GM21576 (cell line): ENCODE measurements around the gene TMEM143.
"Not testable (repeated sequence)": the region's sequence is repeated elsewhere in the genome, so short reads cannot be mapped to it uniquely, and the experiment has no call there.

Experiments
- ATAC-seq: cut with Tn5 transposase; IDR thresholded peaks from one replicate; pipeline ENCODE4 v1.9.1; 2021; ENCODE audit warnings: mild to moderate bottlenecking, moderate library complexity; ENCODE audit not compliant: unreplicated experiment

The TMEM143 gene

DNA sequence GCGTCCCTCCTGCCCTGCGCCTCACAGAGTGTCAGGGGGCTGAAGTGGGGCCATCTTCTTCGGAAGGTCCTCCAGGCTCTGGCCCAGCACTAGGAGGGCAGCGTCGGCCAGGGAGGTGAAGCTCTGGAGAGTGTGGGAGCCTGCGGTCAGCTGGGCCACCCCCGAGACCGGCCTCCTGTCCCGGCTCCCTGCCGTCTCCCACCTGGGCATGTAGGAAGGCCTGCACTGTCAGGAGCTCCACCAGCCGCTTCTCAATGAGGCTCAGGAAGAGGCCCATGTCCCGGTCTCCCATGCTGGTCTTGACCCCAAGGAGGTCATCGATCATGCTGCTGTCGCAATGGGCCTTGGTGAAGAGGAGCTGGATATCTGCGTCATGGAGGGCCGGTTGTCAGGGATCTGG lies 65.8 kb downstream of the TMEM143 start:
- ATAC-seq, result no peak

DNA sequence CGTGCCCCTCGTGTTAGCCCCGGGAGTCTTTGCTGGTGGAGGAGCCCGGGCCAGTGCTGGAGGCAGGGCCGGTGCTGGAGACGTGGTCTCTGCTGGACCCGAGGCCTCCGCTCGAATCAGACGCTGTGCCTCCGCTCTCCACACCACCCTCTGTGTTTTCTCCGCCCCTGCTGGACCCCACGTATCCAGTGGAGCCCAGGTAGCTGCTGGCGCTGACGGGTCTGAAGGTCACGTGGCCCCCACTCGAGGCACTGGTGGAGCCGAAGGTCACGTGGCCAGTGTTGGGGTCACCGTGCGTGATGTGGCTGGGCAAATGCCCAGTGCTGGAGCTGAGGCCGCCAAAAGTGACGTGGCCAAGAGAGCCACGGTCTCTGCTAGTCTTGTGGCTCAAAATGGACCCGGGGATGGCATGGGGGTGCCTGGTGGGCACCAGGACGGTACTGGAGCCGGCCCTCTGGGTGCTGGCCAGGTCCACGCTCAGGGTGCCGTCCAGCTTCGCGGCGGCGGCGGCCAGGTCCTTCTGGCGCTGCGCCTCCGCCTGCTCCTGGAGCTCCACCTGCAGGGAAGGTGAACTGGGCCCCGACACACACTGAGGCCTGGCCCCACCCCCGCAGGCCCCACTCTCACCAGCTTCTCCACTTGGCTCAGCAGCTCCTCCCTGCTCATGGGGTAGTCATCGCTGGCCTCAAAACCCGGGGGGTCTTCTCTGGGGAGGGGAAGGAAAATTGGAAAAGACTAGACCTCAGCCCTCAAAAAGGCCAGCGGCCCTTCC lies 66.6 kb downstream of the TMEM143 start:
- ATAC-seq, result no peak

DNA sequence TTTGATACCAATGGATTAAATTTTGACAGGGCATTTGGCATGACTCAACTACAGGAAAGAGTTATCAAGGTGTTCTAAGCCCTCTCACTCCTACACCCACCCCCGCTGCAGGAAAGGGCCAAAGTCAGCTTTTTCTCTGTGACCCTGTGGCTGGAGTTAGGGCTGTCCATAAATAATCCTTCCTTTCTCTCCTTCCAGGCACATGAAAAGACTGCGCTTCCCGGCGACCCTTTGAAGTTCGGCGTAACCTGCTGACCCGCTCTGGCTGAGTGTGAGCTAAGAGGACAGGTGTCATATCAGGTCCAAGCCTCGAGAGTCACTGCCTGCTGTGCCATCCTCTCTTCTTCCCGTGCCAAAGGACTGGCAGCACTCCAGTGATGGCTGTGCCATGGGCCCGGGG lies 68.3 kb downstream of the TMEM143 start:
- ATAC-seq, result no peak

DNA sequence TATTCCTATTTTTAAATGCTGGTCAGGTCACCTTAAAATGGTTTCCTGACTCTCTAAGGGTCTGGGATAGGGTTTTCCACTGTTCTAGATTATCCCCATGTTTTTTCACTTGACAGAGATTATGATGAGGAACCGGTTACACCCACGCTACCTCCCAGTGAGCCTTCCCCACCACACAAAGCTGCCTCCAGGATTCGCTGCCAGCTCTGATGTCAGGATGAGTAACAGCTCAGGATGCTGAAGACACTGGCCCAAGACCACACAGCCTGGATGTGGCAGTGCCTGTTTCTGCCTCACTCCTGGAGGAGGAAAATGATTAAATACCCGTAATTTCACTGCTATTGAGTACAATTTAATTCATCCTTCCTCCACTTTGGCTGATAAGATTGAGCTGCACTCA lies 70.9 kb downstream of the TMEM143 start:
- no peak for ATAC-seq

DNA sequence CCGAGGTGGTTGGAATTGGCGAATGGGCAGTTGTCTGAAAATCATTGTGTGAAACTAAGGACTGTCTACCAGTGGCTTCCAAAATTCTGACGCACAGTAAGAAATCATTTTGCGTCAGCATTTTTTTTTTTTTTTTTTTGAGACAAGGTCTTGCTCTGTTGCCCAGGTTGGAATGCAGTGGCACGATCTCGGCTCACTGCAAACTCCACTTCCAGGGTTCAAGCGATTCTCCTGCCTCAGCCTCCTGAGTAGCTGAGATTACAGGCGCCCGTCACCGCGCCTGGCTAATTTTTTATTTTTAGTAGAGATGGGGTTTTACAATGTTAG lies 72.3 kb downstream of the TMEM143 start:
- ATAC-seq, result not testable (repeated sequence)

DNA sequence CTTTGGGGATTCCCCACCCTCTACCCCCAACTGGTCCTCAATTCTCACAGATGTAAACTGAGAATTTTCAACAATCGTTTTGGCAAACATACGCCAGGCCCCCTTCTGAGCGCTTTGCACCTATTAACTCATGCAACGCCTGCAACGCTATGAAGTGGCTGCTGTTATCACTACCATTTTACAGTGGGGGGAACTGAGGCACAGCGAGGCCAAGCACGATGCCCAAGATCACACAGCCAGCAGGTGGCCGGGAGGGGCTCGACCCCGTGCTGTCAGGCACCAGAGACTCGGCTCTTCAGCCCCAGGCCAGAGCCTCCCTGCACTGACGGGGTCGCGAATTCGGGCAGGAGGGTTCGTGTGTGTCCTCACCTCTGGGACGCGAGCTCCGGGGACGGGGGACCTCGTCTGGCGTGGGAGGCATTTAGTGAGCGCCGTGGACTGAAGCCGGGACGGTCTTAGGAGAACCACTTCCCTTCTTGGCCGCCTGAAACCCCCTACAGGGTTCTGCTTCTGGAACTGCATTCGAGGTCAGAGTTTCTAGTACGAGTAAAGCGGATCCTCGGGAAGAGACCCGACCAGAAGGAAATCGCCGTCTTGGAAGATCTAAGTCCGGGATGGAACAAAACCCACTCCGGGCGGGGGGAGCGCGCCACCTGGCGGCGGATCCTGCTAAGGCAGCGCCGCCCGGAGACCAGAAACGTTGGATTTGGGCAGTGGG lies 72.8 kb downstream of the TMEM143 start:
- no peak for ATAC-seq

DNA sequence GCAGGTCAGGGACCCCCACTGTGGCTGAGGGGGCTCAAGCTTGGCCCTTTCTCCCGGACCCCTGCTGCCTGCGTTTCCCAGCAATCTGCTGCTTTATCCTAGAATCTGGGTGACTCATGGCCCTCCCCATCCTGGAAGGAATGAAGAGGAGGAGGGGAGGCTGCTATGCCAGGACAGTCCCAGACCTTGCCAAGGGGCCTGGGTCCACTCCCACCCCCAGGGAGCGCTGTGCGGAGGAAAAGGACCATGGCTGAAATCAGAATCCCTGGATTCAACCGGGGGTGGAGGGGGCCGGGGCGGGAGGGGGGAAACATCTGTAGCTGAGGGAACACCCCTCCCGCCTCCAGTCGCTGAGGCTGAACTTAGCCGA lies 73.4 kb downstream of the TMEM143 start:
- no peak for ATAC-seq

DNA sequence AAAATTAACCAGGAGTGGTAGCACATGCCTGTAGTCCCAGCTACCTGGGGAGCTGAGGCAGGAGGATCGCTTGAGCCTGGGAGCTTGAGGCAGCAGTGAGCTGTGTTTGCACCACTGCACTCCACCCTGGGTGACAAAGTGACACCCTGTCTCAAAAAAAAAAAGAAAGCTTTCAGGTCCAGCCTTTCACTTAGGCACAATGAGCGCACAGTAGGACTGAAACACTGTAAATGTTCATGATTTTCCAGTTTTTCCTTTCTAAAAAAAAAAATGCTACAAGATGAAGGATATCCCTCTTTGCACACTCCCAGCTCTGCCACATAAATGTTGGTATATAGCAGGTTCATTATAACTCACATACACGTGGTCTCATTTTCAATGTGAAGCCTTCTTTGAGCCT lies 76.0 kb downstream of the TMEM143 start:
- ATAC-seq, result no peak

DNA sequence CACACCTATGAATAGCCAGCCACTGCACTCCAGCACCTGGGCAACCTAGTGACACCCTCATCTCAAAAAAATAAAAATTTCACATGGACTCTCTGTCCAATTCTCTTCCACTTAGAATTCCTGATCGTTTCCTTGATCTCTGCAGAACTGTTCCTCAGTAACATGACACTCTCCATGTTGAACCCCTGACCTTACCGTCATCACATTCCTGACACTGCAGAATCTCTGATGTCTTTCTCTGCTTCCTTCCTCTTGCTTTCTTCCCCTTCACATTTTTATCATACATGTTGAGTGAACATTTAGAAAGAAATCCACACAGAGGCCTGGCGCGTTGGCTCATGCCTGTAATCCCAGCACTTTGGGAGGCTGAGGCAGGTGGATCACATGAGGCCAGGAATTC lies 78.8 kb downstream of the TMEM143 start:
- no peak for ATAC-seq

DNA sequence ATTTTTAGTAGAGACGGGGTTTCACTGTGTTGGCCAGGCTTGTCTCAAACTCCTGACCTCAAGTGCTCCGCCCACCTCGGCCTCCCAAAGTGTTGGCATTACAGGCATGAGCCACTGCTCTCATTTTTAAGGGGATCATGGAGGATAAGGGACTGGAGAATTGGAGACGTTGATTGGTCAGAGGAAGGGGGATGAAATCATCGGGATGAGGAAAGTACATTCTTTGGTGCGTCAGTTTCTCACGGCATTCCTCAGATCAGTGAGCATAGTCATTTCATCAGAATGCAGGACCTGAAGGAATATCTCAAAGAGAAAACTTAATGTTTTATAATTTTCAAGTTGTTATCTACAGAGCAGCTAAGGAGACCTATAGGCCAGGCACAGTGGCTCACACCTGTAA lies 79.8 kb downstream of the TMEM143 start:
- no peak for ATAC-seq
